HK-2 (cell line): Measurements from ENCODE around the gene MRPL9.
"Not testable (repeated sequence)": the region's sequence is repeated elsewhere in the genome, so short reads cannot be mapped to it uniquely, and the experiment has no call there.

Source experiments
- DNase-seq: peaks from one replicate; pipeline ENCODE4 v3.0.0-alpha.2; 2018; ENCODE audit not compliant: unreplicated experiment

MRPL9 gene

DNA sequence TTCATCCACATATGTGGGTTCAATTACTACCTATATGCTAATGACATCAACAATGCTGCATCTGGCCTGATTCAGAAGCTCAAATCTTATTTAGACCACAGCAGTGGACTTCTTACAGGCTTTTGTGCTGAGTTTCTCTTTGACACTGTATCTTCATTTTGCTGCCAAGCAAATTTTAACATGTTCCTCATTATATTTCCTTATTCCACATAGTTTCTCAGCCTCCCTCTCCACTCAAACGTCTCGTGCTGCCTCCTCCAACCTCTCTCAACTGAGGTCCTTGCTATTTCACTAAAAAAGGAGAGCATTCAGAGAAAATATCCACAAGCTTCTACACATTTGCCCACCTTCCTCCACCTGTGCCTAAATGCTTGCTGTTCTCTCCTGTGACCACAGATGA is 20.5 kb upstream of the MRPL9 start:
- no peak for DNase-seq

DNA sequence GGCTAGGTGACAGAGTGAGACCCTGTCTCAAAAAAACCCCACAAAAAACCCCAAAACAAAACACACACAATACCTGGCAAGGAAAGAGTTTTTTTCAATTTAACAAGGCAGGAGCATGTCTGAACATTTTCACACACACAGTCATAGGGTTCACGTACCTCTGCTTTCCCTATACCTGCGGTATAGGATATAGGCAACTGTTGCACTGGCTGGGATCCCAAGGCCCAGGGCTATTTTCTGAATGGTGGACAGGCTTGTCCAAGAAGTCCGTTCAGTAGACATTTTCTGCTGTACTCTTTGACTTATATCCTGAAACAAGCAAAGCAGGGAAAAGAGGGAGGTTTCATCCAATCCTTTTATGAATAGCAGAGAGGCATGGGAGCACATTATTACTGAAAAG is 19.4 kb upstream of the MRPL9 start:
- DNase-seq = no peak

DNA sequence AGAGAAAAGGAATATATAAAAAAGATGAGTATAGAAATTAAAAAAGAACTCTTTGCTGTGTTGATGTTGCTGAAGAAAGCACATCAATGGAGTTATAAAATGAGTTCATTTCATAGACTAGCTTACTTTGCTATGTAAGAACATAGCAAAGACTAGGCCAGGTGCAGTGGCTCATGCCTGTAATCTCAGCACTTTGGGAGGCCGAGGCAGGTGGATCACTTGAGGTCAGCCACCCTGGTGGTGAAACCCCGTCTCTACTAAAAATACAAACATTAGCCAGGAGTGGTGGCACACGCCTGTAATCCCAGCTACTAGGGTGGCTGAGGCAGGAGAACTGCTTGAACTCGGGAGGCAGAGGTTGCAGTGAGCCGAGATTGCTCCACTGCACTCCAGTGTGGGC is 18.7 kb upstream of the MRPL9 start:
- DNase-seq = not testable (repeated sequence)

DNA sequence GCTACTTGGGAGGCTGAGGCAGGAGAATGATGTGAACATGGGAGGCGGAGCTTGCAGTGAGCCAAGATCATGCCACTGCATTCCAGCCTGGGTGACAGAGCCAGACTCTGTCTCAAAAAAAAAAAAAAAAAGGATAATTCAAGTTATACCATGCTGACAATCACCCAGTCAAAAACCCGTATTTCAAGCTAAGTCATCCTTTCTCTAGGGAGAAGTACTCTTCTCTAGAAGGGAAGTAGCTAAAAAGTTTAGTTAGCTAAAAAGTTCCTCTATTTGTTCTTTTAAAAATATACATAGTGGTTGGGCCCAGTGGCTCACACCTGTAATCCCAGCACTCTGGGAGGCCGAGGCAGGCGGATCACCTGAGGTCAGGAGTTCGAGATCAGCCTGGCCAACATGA is 17.4 kb upstream of the MRPL9 start:
- not testable (repeated sequence) for DNase-seq

DNA sequence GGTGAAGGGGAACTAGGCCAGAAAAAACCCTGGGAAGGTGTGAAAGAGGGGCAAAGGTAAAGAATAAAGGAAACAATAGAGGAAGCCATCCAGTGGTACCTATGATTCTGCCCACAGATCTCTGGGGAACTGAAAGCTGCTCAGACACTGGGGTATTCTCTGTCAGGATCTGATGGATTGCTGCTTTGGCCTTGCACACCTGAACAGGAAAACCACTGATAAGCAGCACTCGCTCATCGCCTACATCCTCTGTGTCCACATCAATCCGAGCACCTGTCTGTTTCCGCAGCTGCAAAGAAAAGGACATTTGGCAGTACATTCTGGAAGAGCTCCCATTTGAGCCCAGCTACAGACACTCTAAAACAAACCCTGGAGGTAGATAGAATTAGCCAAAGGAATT is 16.6 kb upstream of the MRPL9 start:
- no peak for DNase-seq

DNA sequence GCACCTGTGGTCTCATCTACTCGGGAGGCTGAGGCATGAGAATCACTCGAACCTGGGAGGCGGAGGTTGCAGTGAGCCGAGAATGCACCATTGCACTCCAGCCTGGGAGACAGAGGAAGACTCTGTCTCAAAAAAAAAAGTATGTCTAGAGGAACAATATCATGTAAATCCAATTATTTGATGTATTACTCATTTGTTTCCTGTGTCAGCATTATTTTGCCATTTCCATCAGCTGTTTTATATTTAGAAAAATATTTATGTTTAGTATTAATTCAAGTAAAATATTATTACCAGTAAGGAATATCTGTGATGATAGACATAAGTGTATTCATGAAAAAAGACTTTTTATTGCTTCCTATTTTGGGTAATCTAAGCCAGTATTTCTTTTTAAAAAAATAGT is 14.0 kb upstream of the MRPL9 start:
- DNase-seq = no peak

DNA sequence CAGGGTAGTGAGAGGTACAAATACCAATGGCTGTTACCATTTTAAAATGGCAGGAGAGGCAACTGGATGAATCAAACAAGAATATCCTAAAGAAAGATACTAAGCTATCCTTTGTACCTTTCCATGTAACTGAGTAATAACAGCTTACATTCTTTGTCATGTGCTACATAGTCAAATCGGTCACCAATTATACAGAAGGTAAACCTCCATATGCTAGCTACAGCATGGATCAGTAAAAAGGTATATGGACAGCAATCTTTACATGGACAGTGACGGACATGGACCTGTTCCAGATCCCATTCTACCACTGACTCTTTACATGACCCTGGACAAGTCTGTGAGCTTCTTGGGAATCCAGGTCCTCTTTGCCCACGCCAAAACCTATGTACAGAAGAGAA is 13.4 kb upstream of the MRPL9 start:
- no peak for DNase-seq

DNA sequence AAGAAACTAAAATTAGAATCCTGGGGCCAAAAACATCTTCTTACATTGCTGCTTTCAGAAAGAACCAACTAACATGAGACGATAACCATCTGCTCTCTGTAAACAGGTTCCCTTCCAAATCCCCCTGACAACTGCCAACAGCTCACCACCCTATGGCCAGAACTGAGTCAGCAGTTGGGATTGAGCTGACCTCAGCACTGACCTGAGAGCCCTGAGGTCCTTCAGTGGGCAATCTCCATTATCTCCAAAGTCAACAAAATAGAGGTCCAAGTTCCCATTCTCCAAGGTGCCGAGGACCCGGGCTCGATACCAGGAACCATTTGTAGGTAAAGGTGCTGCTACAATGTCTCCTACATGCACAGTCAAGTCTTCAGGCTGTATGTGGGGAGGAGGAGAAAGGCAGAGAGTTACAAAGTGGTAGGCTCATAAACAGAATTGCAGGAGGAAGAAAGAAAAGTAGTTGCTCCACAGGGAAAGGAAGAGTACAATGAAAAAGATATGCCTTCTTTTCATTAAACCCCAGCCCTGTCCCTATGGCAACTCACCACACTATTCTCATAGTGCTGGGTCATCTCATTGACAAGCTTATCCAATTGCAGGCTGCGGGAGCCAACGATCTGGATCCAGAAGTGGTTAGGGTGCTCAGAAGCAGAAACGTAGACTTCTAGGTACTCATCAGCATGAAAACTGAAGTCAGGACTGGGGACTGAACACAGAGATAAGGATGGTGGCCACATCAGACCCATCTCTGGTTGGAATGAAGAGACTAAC is 12.8 kb upstream of the MRPL9 start:
- DNase-seq = no peak

DNA sequence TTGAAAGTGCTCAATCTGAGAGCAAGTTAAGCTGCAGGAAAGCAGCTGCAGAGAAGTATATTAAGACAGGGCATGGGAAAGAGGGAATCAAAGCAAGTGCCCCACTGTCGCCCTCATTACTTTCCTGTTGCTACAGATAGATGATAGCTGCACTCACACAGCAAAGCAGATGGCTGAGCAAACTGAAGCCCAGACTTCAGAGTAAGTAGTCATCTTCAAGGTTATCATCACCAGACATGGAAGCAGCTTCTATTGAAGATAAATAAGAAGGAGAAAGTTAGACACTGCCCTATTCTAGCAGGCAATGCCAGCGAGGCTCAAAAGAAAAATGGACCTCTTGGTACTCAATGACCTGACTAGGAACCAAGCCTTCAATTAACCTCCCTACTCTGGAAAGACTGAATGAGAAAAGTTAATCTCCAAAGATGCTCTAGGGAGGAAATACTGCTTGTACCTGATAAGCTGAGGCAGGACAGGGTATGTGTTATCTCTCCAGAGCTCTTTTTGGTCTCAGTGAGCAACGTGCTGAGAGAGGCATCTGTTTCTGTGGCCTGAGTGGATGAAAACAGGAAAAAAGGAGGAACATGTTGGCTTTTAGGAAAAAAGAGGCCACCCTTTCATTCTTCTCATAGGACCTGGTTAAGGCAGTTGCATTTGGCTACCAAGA is 11.1 kb upstream of the MRPL9 start:
- DNase-seq = no peak

DNA sequence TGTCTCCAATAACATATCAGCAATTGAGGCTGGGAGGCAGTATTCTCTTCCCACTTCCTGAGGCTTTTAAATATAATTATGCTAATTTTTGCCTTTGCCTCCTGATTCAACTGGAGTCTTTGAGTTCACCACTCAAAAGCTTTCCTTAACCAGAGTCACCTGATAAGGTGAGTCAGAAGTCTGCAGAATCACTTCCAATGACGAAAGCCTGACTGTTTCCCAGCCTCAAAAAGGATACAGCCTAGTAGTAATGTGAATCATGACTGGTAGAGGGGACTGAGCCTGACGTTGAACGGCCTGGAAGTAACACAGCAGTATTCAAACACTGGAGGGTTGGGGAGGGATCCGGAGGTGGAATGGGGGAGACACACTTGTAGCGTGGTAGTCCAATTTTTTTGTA is 10.4 kb upstream of the MRPL9 start:
- peak; percentile 49 for DNase-seq

DNA sequence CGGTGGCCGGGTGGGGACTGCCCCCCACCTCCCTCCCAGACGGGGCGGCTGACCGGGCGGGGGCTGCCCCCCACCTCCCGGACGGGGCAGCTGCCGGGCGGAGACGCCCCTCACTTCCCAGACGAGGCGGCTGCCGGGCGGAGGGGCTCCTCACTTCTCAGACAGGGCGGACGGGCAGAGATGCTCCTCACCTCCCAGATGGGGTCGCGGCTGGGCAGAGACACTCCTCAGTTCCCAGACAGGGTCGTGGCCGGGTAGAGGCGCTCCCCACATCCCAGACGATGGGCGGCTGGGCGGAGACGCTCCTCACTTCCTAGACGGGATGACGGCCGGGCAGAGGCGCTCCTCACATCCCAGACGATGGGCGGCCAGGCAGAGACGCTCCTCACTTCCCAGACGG is 6.0 kb upstream of the MRPL9 start:
- DNase-seq = not testable (repeated sequence)

DNA sequence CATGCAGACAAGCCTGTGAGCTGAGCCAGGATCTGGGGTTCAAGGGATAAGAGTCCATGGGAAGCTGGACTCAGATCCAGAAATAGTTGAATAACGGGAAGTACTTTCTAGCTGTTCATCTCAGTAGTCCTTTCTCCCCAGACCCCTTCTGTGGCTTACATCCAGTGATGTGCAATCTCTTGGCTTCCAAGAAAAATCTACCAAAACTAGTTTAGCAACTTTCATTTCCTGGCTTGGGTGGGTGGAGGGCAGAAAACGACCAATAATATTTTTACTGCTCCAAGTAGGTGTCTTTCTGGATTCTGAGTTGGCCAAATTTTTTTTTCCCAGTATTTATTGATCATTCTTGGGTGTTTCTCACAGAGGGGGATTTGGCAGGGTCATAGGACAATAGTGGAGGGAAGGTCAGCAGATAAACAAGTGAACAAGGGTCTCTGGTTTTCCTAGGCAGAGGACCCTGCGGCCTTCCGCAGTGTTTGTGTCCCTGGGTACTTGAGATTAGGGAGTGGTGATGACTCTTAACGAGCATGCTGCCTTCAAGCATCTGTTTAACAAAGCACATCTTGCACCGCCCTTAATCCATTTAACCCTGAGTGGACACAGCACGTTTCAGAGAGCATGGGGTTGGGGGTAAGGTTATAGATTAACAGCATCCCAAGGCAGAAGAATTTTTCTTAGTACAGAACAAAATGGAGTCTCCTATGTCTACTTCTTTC is 5.2 kb upstream of the MRPL9 start:
- DNase-seq = not testable (repeated sequence)

DNA sequence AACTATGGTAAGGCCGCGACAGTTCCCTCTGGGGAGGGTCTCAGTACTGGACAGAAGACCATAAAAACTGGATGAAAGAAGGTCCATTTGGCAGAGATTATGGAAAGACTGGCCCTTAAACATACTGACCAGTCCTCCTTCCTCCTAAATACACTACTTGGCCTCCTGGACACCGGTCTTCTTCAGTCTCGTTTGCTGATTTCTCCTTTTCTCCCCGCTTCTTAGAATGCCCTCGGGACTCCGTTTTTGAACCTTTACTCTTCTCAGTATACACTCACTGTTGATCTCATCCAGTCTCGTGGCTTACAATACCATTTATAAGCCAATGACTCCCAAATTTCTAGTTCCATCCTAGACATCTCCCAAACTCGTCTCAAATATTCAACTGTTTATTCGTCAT is 694 bp upstream of the MRPL9 start:
- DNase-seq = no peak

DNA sequence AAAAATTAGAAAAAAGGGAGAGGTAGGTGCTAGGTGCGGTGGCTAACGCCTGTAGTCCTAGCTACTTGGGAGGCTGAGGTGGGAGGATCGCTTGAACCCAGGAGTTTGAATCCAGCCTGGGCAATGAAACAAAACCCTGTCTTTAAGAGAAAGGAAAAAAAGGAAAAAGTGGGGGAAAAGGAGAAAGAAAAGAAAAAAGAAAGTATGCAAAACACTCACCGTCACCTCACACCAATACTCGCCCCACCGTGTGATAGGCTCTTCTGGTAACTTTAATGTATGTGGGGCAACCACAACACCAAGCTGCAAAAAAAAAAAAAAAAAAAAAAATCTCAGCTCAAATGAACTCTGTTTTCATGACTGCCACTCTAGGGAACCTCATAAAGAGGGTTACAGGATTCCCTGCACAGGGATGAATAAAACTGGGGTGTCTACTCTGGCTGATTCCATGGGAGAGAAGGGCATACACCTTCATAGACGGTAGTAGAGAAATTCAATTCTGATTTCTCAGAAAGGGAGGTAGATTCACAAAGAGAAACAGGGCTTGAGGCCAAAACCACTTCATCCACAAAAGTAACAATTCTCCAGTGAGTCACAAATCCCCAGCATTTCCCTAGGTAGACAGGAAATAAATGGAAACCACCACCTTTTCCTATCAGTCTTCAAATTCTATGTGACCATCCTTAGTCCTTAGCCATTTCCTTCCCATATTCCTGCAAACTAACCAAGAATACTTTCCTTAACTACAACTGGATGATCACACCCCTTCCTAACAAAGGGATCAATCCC is 2.5 kb downstream of the MRPL9 start:
- DNase-seq = no peak

DNA sequence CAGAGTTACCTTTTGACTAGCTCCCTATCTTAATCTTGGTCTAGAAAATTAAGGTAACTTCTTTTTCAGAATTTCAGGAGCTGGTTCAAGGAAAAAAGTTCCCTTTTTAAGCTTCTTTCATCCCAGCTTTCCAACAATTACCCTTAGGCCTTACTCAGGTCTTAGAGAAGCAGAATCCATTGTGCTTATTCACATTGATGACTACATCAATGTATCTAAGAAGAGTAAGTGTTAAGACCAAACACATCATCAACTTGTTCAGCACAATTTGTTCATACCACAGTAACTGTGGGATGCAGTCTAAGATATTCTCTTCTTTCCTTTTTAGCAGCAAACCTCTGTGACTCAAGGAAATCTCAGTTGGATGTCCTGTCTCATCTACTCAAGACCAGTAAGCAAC is 4.1 kb downstream of the MRPL9 start:
- no peak for DNase-seq

DNA sequence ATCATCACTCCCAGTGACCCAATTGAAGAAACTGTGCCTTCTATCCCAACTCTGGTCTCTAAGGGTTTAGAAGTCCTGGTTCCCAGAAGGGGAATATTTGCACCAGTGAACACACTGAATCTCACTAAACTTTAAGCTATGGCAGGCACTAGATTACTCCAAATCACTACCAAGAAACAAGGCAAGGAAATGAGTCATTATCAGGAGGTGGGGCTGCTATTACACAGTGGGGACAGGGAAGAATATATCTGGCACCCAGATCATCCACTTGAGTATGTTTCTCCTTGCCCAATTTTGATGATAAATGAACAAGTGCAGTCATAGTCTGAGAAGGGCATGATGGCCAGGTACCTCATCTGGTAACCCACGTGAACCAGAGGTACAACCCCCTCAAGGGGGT is 7.0 kb downstream of the MRPL9 start:
- DNase-seq = no peak

DNA sequence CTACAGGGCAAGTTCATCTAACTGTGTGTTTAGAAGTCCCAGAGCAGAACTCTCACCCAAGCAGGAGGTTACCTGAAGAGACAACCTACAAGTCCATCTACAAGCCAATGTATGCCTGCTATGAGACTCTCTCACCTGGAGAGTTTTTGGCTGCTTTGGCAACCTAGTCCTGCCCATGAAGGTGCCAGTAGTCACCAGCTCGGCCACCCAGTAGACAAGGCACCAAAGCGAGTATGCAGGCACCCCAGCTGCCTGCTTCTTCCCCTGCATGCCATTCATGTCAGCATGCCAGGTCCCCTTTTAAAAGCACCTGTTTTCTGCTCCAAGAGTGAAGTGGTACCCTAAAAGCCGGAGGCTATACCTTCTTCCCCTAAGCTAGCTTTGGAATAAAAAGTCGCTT is 21.8 kb downstream of the MRPL9 start:
- DNase-seq = no peak

DNA sequence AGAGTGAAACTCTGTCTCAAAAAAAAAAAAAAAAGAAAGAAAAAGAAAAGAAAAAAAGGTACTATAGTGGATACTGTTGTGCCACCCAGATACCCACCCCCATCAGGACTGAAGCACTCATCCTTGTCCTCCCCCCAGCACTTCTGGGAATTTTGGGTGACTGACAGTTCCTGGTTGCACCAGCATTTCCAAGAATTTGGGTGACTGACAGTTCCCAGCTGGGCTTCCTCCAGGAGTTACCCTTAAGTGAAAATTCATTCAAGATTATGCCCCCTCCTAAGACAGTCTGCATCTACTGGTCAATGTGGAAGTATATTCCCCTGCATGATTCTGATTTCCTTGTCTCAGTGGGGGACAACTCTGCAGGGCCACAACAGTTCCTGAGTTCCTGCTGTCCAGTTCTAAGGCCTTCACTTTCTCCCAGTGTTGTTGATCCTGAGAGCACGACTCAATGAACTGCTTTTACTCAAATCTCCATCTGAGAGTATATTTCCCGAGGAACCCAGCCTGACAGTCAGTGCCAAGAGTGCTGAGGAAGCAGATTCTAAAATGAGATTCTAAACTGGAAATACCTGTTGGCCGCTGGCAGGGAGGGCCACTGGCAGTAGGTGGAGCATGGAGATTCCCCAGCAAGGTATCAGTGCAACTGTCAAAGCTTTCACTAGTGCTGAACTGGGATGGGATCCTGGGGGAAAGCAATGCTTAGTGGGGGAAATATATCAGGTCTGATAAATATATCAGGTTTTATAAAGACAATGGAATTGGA is 23.5 kb downstream of the MRPL9 start:
- no peak for DNase-seq

DNA sequence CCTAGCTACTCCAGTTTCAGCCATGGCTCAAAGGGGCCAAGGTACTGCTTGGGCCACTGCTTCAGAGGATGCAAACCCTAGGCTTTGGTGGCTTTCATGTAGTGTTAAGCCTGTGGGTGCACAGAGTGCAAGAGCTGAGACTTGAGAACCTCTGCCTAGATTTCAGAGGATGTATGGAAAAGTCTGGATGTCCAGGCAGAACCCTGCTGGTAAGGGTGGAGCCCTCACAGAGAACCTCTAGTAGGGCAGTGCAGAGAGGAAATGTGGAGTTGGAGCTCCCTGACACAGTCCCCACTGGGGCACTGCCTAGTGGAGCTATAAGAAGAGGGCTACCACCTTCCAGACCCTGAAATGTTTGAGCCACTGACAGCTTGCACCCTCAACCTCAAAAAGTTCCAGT is 25.8 kb downstream of the MRPL9 start:
- no peak for DNase-seq

DNA sequence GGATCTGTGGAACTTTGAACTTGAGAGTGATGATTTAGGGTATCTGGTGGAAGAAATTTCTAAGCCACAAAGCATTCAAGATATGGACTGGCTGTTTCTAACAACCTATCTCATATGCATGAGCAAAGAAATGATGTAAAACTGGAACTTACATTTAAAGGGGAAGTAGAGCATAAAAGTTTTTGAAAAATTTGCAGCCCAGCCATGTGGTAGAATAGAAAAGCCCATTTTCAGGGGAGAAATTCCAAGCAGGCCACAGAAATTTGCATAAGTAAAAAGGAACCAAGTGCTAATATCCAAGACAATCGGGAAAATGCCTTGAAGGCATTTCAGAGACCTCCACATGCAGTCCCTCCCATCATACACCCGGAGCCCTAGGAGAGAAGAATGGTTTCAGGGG is 26.3 kb downstream of the MRPL9 start:
- no peak for DNase-seq

DNA sequence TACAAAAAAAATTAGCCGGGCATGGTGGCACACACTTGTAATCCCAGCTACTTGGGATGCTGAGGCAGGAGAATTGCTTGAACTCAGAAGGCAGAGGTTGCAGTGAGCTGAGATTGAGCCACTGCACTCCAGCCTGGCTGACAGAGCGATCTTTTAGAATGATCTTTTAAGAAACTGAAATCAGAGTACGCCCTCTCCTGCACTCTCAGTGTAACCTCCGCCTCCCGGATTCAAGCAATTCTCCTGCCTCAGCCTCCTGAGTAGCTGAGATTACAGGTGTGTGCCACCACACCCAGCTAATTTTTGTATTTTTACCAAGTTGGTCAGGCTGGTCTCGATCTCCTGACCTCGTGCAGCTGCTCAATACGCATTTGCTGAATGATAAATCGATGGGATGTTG is 29.3 kb downstream of the MRPL9 start:
- DNase-seq = not testable (repeated sequence)

DNA sequence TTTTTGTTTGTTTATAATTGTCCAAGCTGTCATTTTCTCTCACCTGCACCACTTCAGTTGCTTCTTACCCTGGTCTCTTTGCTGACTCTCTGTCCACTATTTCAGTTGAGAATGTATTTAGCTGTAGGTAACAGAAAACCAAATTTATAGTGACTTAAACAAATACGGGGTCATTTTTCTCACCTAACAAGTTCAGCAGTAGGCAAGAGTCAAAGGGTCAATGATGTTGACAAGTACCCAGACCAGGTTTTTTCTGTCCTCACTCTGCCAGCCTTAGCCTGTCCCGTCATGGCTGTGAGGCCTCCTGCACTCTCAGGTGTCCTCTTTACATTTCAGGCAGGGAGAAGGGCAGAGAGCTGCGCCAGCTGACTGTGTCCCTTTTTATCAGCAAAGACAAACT is 30.2 kb downstream of the MRPL9 start:
- DNase-seq = no peak
